ENCODE results near the gene DAZAP2.

DAZAP2 gene

DNA sequence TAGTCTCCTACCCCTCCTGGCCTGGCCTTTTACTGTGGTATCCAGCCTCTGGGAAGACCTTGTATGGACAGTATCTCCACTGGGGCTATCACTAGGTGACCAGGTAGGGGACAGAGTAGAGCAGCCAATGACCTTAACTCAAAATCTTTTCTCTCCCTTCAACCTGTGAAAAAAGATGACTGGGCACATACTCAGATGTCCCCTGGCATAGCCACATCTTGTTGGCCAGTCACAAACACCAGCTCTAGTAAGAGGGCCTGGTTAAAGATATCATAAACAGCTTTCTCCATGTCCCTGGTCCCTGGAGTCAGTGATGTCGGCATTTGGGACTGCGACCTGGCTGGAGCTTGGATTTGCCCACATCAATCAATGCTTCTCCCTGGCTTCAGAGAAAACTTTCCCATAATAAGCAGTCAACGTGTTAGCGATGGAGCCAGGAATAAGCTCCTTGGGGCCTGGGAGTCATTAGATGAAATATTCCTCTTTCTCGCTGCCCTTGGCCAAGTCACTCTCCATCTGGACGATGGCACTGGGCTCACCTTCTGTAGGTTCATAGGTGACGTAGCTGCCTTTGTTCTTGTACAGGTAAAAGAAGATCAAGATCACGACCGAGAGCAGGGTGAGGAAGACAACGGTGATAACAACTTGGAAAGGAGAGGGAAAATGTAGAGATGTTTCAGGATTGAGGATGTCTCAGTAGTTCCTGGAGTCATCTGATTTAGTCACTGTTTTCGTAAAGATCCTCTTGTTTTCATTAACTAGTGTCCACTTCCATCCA, 7.0 kb downstream of the DAZAP2 start:
- Histone ChIP-seq H3K9me2 (replicated peaks; ENCODE audit: low read depth, low read length) (no peaks in the 10 kb centered on the region), H3K4me2 (ENCODE audit: low read depth, low read length, poor library complexity, severe bottlenecking) (peak overlapping the region; percentile 39), H3K9me3 (ENCODE audit: insufficient read depth, low read depth, low read length) (no peaks in the 10 kb centered on the region), H3K36me3 (ENCODE audit: insufficient read depth, low read length) (peaks cover 67% of the 10 kb centered on the region; the same call in 1 of the 2 replicates), H2AFZ (ENCODE audit: low read length) (no peak overlapping the region), H3K4me1 (ENCODE audit: insufficient read depth, low read length, poor library complexity, severe bottlenecking) (peaks cover 29% of the 10 kb centered on the region), H3K9ac (ENCODE audit: low read depth, low read length, poor library complexity, severe bottlenecking) (no peak overlapping the region), H3K27me3 (ENCODE audit: insufficient read depth, low read length, poor library complexity, severe bottlenecking) (no peaks in the 10 kb centered on the region), H3K79me2 (ENCODE audit: insufficient read depth, low read length) (peaks cover 45% of the 10 kb centered on the region), H3K4me3 (ENCODE audit: low read length, poor library complexity, severe bottlenecking) (no peak overlapping the region), H3F3A (ENCODE audit: low read depth) (peaks cover 10% of the 10 kb centered on the region; the same call in 1 of the 2 replicates), H4K20me1 (ENCODE audit: insufficient read depth, low read length, poor library complexity, severe bottlenecking) (peaks cover 20% of the 10 kb centered on the region)
- TF ChIP-seq CTCF (conservative IDR thresholded peaks at IDR 0.05; ENCODE audit: low read length) (no peak), EZH2phosphoT487 (IDR thresholded peaks at IDR 0.05; ENCODE audit: borderline replicate concordance) (no peak)

- H3K9me3 ChIP-seq (ENCODE audit: insufficient read depth, low read depth, low read length): no peaks in the 10 kb centered on the region
- H3K9me2 ChIP-seq (replicated peaks; ENCODE audit: low read depth, low read length): no peaks in the 10 kb centered on the region
- peaks cover 10% of the 10 kb centered on the region; the same call in 1 of the 2 replicates for H3F3A ChIP-seq (ENCODE audit: low read depth)
- H4K20me1 ChIP-seq (ENCODE audit: insufficient read depth, low read length, poor library complexity, severe bottlenecking): peaks cover 14% of the 10 kb centered on the region
- H3K4me1 ChIP-seq (ENCODE audit: insufficient read depth, low read length, poor library complexity, severe bottlenecking): peaks cover 22% of the 10 kb centered on the region
- H3K36me3 ChIP-seq (ENCODE audit: insufficient read depth, low read length): peaks cover 65% of the 10 kb centered on the region; the same call in 1 of the 2 replicates
- peaks cover 38% of the 10 kb centered on the region; the same call in 1 of the 2 replicates for H3K79me2 ChIP-seq (ENCODE audit: insufficient read depth, low read length)
- peak; percentile 33 for TF ChIP-seq CTCF (conservative IDR thresholded peaks at IDR 0.05; ENCODE audit: low read length)
- TF ChIP-seq EZH2phosphoT487 (IDR thresholded peaks at IDR 0.05; ENCODE audit: borderline replicate concordance): no peak
- no peak overlapping the region for H2AFZ ChIP-seq (ENCODE audit: low read length)
- no peaks in the 10 kb centered on the region for H3K27me3 ChIP-seq (ENCODE audit: insufficient read depth, low read length, poor library complexity, severe bottlenecking)
- no peak overlapping the region for H3K4me3 ChIP-seq (ENCODE audit: low read length, poor library complexity, severe bottlenecking)
- H3K9ac ChIP-seq (ENCODE audit: low read depth, low read length, poor library complexity, severe bottlenecking): peak overlapping the region; percentile 26
- H3K4me2 ChIP-seq (ENCODE audit: low read depth, low read length, poor library complexity, severe bottlenecking): peak overlapping the region; percentile 39
Observed at GRCh38 chr12:51246254-51246853, 7.7 kb downstream of the DAZAP2 start.

- Histone ChIP-seq H3K4me2 (ENCODE audit: low read depth, low read length, poor library complexity, severe bottlenecking) (no peak overlapping the region), H3K27me3 (ENCODE audit: insufficient read depth, low read length, poor library complexity, severe bottlenecking) (no peaks in the 10 kb centered on the region), H3K9ac (ENCODE audit: low read depth, low read length, poor library complexity, severe bottlenecking) (no peak overlapping the region), H3K4me1 (ENCODE audit: insufficient read depth, low read length, poor library complexity, severe bottlenecking) (peaks cover 21% of the 10 kb centered on the region), H2AFZ (ENCODE audit: low read length) (no peak overlapping the region), H4K20me1 (ENCODE audit: insufficient read depth, low read length, poor library complexity, severe bottlenecking) (peaks cover 5% of the 10 kb centered on the region), H3K4me3 (ENCODE audit: low read length, poor library complexity, severe bottlenecking) (no peak overlapping the region), H3K79me2 (ENCODE audit: insufficient read depth, low read length) (peaks cover 30% of the 10 kb centered on the region; the same call in 1 of the 2 replicates), H3K9me2 (replicated peaks; ENCODE audit: low read depth, low read length) (no peaks in the 10 kb centered on the region), H3K36me3 (ENCODE audit: insufficient read depth, low read length) (peaks cover 55% of the 10 kb centered on the region; the same call in 1 of the 2 replicates), H3K9me3 (ENCODE audit: insufficient read depth, low read depth, low read length) (no peaks in the 10 kb centered on the region), H3F3A (ENCODE audit: low read depth) (peaks cover 10% of the 10 kb centered on the region; the same call in 1 of the 2 replicates)
- no peak for TF ChIP-seq EZH2phosphoT487 (IDR thresholded peaks at IDR 0.05; ENCODE audit: borderline replicate concordance)
Observed at GRCh38 chr12:51247523-51248206, 9.0 kb downstream of the DAZAP2 start.
